NCI-H2196 treated with DMSO at 0.1 percent for 48 hours (cell line): ENCODE measurements around the gene PRPF19.

Experiments
- DNase-seq: peaks from one replicate; lab custom pipeline; 2025; ENCODE audit not compliant: unreplicated experiment; lab: John Stamatoyannopoulos, UW

The PRPF19 gene

DNA sequence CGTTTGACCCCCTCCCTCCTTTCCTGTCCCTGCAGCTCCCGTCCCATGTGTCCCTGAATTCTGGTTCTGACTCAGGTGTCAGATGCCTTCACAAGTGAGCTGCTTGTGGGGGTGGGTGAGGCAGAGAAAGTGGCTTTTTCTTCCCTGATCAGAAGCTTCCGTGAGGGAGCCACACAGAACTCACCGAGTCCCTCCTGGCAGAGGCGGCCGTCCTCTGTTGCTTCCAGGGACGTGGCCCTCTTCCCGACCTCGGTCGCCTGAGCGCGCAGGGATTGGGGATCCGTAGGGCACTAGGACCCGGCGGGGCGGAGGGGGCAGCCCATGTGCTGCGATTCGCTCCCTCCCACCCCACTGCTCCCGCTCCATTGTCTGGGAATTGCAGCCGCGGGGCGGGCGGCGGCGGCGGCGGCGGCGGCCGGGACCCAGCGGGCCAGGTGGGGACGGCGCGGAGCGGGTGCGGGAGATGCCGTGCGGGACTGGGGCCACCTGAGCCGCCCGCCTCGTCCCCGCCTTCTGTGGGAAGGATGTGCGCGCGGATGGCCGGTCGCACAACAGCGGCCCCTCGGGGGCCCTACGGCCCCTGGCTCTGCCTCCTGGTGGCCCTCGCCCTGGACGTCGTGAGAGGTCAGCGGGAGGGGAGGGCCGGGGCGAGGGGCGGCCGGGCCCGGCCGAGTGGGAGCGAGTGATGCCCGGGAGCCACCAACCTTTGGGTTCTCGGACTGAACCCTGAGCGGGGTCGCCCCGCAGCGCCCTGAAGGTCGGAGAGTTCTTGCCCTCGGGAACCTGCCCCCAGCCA, 17.9 kb upstream of the PRPF19 start, which contains the start of gene TMEM132A:
TSS of gene TMEM132A (plus strand) at position 351 of the 796 bp plus-strand sequence. CDS start at position 525, 174 bp downstream.
- DNase-seq: peak; percentile 61

GRCh38 chr11:60923800-60924109, 17.4 kb upstream of the PRPF19 start:
- DNase-seq: no peak

DNA sequence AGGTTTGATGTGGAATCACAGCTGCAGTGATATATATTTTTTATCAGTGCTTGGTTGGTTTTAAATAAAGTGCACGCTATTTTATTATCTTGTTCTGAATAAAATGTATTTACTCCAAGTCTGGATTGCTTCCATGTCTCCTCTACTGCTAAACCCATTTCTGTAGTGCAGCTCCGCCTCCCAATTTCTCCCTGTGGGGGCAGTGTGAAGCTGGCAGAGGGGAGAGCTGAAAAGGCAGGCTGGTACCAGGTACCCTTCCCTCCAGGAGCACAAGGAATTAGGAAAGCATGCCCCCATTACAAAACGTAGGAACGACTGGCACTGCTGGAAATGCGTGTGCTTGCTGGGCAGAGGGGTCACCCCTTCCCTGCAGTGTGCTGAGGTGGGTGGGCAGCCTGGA, 16.9 kb upstream of the PRPF19 start:
- no peak for DNase-seq

- no peak for DNase-seq
Measured at GRCh38 chr11:60922906-60923305, 16.5 kb upstream of the PRPF19 start.

DNA sequence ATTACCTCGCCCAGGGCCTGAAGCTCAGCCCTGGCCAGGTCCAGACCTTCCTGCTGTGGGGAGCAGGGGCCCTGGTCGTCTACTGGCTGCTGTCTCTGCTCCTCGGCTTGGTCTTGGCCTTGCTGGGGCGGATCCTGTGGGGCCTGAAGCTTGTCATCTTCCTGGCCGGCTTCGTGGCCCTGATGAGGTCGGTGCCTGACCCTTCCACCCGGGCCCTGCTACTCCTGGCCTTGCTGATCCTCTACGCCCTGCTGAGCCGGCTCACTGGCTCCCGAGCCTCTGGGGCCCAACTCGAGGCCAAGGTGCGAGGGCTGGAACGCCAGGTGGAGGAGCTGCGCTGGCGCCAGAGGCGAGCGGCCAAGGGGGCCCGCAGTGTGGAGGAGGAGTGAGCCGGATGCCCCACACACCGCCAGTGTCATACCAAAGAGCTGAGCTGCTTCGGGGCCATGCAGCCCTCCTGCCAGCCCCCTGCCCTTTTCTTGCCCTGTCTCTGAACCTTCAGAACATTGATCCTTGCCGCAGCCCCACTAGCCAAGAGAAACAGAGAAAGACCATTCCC, 15.5 kb upstream of the PRPF19 start:
- no peak for DNase-seq

DNA sequence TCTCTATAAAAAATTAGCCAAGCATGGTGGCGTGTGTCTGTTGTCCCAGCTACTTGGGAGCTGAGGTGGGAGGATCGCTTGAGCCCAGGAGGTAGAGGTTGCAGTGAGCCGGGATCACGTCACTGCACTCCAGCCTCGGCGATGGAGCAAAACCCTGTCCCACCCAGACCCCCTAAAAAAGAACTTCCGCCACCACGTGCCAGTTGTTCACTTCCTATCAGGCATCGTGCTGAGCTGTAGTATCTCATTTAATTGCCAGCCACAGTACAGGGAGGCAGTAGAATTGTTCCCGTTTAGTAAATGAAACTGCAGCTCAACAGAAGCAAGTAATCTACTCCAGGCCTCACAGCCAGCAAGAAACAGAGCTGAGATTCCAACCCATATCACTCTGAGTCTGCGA, 14.9 kb upstream of the PRPF19 start:
- no peak for DNase-seq

DNA sequence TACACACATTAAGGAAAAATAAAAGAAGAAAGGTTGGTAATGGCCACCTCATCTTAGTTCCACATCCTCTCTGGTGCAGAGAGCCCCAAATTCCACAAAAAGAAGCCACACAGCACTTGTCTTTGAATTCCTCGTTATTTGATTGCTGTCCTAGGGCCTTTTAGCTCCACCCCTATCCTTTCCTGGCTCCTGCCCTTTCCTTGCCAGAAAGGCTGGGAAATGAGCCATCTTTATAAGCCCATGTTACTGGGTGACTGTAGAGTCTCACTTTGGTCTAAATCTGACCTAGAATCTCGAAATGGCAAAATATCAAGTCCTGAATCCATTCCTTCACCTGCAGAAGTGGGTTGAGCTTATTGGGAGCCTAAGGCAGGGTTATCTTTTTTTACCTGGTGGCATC, 13.6 kb upstream of the PRPF19 start:
- no peak for DNase-seq

- DNase-seq: no peak
Measured at GRCh38 chr11:60919320-60919719, 12.9 kb upstream of the PRPF19 start.

GRCh38 chr11:60918939-60919265, 12.5 kb upstream of the PRPF19 start:
- DNase-seq: no peak

DNA sequence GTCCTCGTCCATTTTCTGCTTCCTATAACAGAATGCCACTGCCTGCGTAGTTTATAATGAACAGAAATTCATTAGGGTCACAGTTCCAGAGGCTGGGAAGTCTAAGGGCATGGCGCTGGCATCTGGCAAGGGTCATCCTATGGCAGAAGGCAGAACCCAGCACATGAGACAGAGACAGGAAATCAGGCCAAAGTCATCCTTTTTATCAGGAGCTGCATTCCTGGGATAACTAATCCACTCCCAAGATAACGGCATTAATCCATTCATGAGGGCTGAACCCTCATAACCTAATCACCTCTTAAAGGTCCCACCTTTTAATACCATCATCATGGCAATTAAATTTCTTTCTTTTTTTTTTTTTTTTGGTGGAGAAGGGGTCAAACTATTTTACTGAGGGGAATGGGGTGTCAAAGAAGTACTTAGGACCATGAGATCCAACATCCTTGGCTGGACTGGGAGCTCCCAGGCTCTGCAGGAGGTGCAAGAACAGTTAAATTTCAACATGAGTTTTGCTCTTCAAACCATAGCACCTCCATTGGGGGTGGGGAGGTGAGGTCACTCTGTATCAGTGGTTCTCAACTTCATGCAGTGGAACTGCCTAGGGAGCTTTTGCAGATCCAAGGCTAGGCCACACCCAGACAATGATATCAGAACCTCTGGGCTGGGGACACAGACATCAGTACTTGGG, 12.0 kb upstream of the PRPF19 start:
- DNase-seq: no peak

GRCh38 chr11:60917267-60917666, 10.9 kb upstream of the PRPF19 start:
- no peak for DNase-seq

GRCh38 chr11:60916669-60917206, 10.4 kb upstream of the PRPF19 start:
- DNase-seq: no peak

- no peak for DNase-seq
Measured at GRCh38 chr11:60915248-60915914, 9.0 kb upstream of the PRPF19 start.

GRCh38 chr11:60914633-60915247, 8.4 kb upstream of the PRPF19 start:
- DNase-seq: no peak

DNA sequence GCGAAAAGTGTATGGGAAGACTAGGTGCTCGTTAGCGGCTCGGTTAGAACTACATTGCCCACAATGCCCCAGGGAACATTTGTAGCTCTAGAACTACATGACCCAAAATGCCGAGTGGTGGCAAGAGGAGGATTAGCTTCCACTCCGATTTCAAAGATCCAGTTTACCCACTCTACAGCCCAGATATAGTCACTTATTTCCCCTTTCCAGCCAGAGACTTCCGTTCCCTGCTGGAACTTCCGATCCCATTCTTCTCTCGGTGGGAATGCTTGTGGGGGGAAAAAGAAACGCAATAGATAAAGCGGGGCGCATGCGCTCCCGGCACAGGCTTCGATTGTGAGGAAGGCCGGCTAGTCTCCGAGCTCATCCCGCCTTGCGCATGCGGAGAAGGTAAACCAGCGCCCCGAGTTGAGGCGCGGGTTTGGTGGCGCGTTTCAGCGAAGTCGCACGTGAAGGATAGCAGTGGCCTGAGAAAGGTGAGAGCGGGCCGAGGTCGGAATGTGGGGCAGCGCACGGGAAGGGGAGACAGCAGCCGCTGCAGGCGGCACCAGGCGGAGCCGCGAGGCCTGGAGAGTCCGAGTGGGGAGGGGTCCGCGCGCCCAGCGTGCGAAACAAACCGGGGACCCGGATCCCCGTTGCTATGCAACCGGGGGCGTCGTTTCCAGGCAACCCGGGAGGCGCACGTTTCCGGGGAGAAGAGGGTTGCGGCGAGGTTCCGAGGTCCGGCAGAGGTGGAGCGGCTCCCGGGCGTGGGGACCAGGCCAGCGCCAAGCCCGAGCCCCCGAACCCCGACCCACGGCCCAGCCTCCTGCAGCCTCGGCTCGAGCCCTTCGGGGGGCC, 7.6 kb upstream of the PRPF19 start, which contains the start of gene TMEM109:
TSS of gene TMEM109 (plus strand) at position 366 of the 840 bp plus-strand sequence. CDS start 5,536 bp downstream, outside the sequence.
- peak; percentile 88 for DNase-seq

- DNase-seq: no peak
Measured at GRCh38 chr11:60912851-60913528, 6.6 kb upstream of the PRPF19 start.

GRCh38 chr11:60912223-60912850, 6.0 kb upstream of the PRPF19 start:
- DNase-seq: no peak

DNA sequence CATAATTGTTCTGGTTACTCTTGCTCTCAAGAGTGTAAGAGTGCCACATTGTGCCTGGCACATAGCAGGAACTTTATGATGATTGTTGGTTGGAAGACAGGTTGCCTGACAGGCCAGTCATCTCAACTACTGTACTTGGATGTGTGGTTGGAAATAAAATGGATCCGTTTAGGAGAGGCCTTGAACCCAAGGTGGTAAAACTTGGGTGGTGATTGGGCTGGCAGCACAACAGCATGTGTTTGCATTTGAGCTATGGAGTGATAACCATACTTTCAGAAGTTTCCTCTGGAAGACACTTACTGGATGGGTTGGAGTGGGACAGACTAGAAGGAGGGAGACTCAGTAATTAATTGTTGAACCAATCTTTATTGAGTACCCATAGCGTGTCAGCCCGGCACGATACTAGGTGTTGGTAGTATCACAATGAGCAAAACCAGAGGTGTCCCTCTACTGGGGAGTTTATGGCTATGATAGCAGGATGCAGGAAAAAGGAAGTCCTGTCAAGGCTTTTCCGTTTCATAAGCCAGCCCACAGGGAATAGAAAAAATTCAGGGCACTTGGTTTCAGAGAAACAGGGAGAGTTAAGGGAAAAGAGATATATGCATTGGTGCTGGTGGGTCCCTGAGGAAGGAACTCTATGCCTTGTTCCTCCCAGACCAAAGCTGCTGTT, 4.5 kb upstream of the PRPF19 start:
- no peak for DNase-seq

- no peak for DNase-seq
Measured at GRCh38 chr11:60910281-60910687, 3.9 kb upstream of the PRPF19 start.
